GM12878 (cell line): ENCODE data around the gene GFRA1. TPM values are rescaled to one million over a fixed set of nuclear protein-coding genes. Genes with fewer than 3 reads are reported as not detected.
"Not testable (repeated sequence)": the region's sequence is repeated elsewhere in the genome, so short reads cannot be mapped to it uniquely, and the experiment has no call there.

Source experiments
- ATAC-seq: fragments of 200-7000 bp; cut with Tn5 transposase; 3 replicates; pipeline ENCODE4 v1.9.1; 2020; ENCODE audit warnings: mild to moderate bottlenecking, moderate library complexity
- BruUV-seq: library from RNA; stranded (reverse); fragments of 400-500 nt; replicated peaks from 2 replicates; lab custom pipeline; 2021; lab: Mats Ljungman, UMichigan
- CTCF ChIA-PET: fragments of 300-600 bp; sonication (Branson Sonifier 250); formaldehyde crosslinking; extraction: SDS; loops from one replicate; lab custom pipeline; 2021; ENCODE audit warnings: inconsistent platforms; lab: Yijun Ruan, JAX
- POLR2A ChIA-PET: fragments of 350-600 bp; formaldehyde crosslinking; extraction: SDS; loops from one replicate; lab custom pipeline; 2021; ENCODE audit warnings: inconsistent platforms; lab: Charles Lee
- RAD21 ChIA-PET: fragments of 300-600 bp; sonication (Branson Sonifier 250); formaldehyde crosslinking; loops from one replicate; lab custom pipeline; 2023; ENCODE audit warnings: antibody characterized with exemption; ENCODE audit not compliant: unreplicated experiment; lab: Charles Lee
- SMC1A ChIA-PET: fragments of 300-600 bp; sonication (Branson Sonifier 250); formaldehyde crosslinking; loops from one replicate; lab custom pipeline; 2023; ENCODE audit not compliant: unreplicated experiment, uncharacterized antibody; lab: Charles Lee
- DNase-seq: peaks from one replicate; pipeline ENCODE4 v3.0.0-alpha.2; 2011; ENCODE audit warnings: low read depth, low spot score
- FAIRE-seq: peaks from 3 replicates; lab custom pipeline; 2011; peaks lifted over from hg19 to GRCh38; lab: Jason Lieb, UNC
- H2AFZ ChIP-seq: 2 replicates; pipeline ENCODE4 v1.6.0; 2011; ENCODE audit warnings: low read depth, low read length, control low read depth; ENCODE audit not compliant: control insufficient read depth
- H3K27ac ChIP-seq: 2 replicates; pipeline ENCODE4 v1.5.1; 2011; ENCODE audit warnings: control low read depth; ENCODE audit not compliant: control insufficient read depth, insufficient read depth
- H3K27me3 ChIP-seq, 2 experiments: replicated peaks in 1 of 2; 2 replicates each; pipeline versions ENCODE4 v1.6.0 to v1.6.1; 2011; ENCODE audit warnings: low read length in 1 of 2; ENCODE audit not compliant: control insufficient read depth in 2 of 2, insufficient read depth in 2 of 2
- H3K36me3 ChIP-seq, 2 experiments: 2 replicates each; pipeline ENCODE4 v1.5.1; 2011; ENCODE audit warnings: low read length in 1 of 2; ENCODE audit not compliant: control insufficient read depth in 2 of 2, insufficient read depth in 2 of 2
- H3K4me1 ChIP-seq: 2 replicates; pipeline ENCODE4 v1.6.1; 2011; ENCODE audit warnings: mild to moderate bottlenecking, low read length, moderate library complexity, mixed read lengths; ENCODE audit not compliant: control insufficient read depth, insufficient read depth
- H3K4me2 ChIP-seq: 2 replicates; pipeline ENCODE4 v1.6.0; 2011; ENCODE audit warnings: control low read depth; ENCODE audit not compliant: control insufficient read depth, insufficient read depth
- H3K4me3 ChIP-seq: fragments of 200-600 bp; sonication (generic); 2 replicates; pipeline ENCODE4 v1.5.1; 2016
- H3K79me2 ChIP-seq: 2 replicates; pipeline ENCODE4 v1.6.0; 2011; ENCODE audit warnings: low read length; ENCODE audit not compliant: control insufficient read depth, insufficient read depth
- H3K9ac ChIP-seq: 2 replicates; pipeline ENCODE4 v1.8.0; 2011; ENCODE audit warnings: low read length, control low read depth, mixed read lengths; ENCODE audit not compliant: control insufficient read depth, insufficient read depth
- H3K9me3 ChIP-seq: replicated peaks from 3 replicates; pipeline ENCODE4 v1.5.1; 2011; ENCODE audit warnings: mild to moderate bottlenecking, low read length; ENCODE audit not compliant: control insufficient read depth, insufficient read depth
- H4K20me1 ChIP-seq: 2 replicates; pipeline ENCODE4 v1.6.0; 2011; ENCODE audit not compliant: control insufficient read depth, insufficient read depth
- BRCA1 ChIP-seq: IDR thresholded peaks from 2 replicates; pipeline ENCODE4 v1.6.1; 2011; ENCODE audit warnings: low read depth, low read length, improper control_type of control experiment
- MLLT1 ChIP-seq: fragments of 450-650 bp; IDR thresholded peaks from 2 replicates; pipeline ENCODE4 v1.6.1; 2016; ENCODE audit warnings: mild to moderate bottlenecking
- POLR2AphosphoS5 ChIP-seq: IDR thresholded peaks from 2 replicates; pipeline ENCODE4 v1.6.1; 2011; ENCODE audit warnings: mild to moderate bottlenecking, low read length, inconsistent platforms
- WGBS: methylation state at CpG from one replicate; pipeline ENCODE4 v1.1.6; 2016; ENCODE audit warnings: low lambda C conversion rate; ENCODE audit not compliant: insufficient replicate concordance, insufficient coverage; ENCODE audit errors: missing lambda C conversion rate; 5-methylcytosine and 5-hydroxymethylcytosine counted together
- in situ Hi-C: fragments of 300-500 bp; cut with MboI; formaldehyde crosslinking; loops from 9 replicates; pipeline ENCODE4 v1.14.3; 2018; ENCODE audit warnings: mixed read lengths
- intact Hi-C: fragments of 100-400 bp; cut with micrococcal nuclease; formaldehyde crosslinking; loops from one replicate; pipeline ENCODE4 v1.14.2; 2022; ENCODE audit not compliant: unreplicated experiment
- polyA plus RNA-seq, 11 experiments: library from polyadenylated mRNA; depleted of rRNA in 4 of 11; unstranded in 6 of 11; stranded (reverse) in 5 of 11; fragments of >200 nt; fragmentation: Nextera tagmentation in 4 of 11; fragmentation: Illumina TruSeq in 1 of 11; extraction: Ambion mirVana in 4 of 11; extraction: Trizol in 1 of 11; gene quantifications; 1 replicate in 1 of 11; 2 replicates in 10 of 11; pipeline versions ENCODE4 v1.2.1 to v1.2.3, GENCODE V29; 2011 to 2016; ENCODE audit warnings: inconsistent platforms in 2 of 11, missing spikeins in 2 of 11, low read depth in 1 of 11
- total RNA-seq, 4 experiments: library from RNA; depleted of rRNA in 3 of 4; stranded (reverse); fragments of >200 nt in 3 of 4; fragmentation: Illumina TruSeq in 1 of 4; extraction: Trizol in 1 of 4; gene quantifications; 2 replicates each; pipeline versions ENCODE4 v1.2.1 to v1.2.3, GENCODE V29; 2013 to 2021

GFRA1 gene
- total and polyA plus RNA-seq, 10 of the 15 experiments (the other 5 are each of a cell fraction or from before 2014, with no cell fraction given), result 0.05 to 0.19 TPM; not detected in 8

GRCh38 chr10:116053910-116054309, 219.1 kb downstream of the GFRA1 start (continued):
- TF ChIP-seq MLLT1, result no peak
- no peak for TF ChIP-seq POLR2AphosphoS5
- no peak for TF ChIP-seq BRCA1

GRCh38 chr10:116053009-116053730, 219.8 kb downstream of the GFRA1 start:
- RAD21 ChIA-PET, H3K27ac ChIP-seq, FAIRE-seq, SMC1A ChIA-PET, in situ Hi-C loops, H3K4me3 ChIP-seq, H2AFZ ChIP-seq, POLR2A ChIA-PET, ATAC-seq, H3K4me2 ChIP-seq, intact Hi-C loops, H4K20me1 ChIP-seq, H3K79me2 ChIP-seq, H3K9ac ChIP-seq, H3K27me3 ChIP-seq, H3K36me3 ChIP-seq, H3K4me1 ChIP-seq, DNase-seq, H3K9me3 ChIP-seq, CTCF ChIA-PET, BruUV-seq: not testable (repeated sequence)
- WGBS, result 67% methylated on average over 3 of the region's 3 CpGs

- DNase-seq, SMC1A ChIA-PET, H3K27me3 ChIP-seq, H3K9me3 ChIP-seq, H3K79me2 ChIP-seq, CTCF ChIA-PET, H3K4me3 ChIP-seq, H4K20me1 ChIP-seq, POLR2A ChIA-PET, H3K36me3 ChIP-seq, H3K4me2 ChIP-seq, in situ Hi-C loops, H3K4me1 ChIP-seq, FAIRE-seq, BruUV-seq, H2AFZ ChIP-seq, H3K27ac ChIP-seq, RAD21 ChIA-PET, intact Hi-C loops, H3K9ac ChIP-seq, ATAC-seq: not testable (repeated sequence)
- 75% methylated on average over 1 of the region's 3 CpGs for WGBS
Observed at GRCh38 chr10:116052522-116052921, 220.5 kb downstream of the GFRA1 start.
